OCI-LY1 (cell line): ENCODE data around the gene TTLL10.

Experiments
- H2AFZ ChIP-seq: fragments of 200-600 bp; sonication (generic), shearing (Covaris generic); 2 replicates; pipeline ENCODE4 v1.6.0; 2014; ENCODE audit warnings: antibody characterized with exemption, mild to moderate bottlenecking, low read length
- H3F3A ChIP-seq: fragments of 200-600 bp; sonication (generic), shearing (Covaris generic); 2 replicates; pipeline ENCODE4 v1.6.0; 2014; ENCODE audit warnings: mild to moderate bottlenecking, antibody characterized with exemption, low read length, moderate library complexity; ENCODE audit not compliant: insufficient read depth
- H3K27ac ChIP-seq: fragments of 200-600 bp; sonication (generic); 2 replicates; pipeline ENCODE4 v1.5.1; 2014; ENCODE audit warnings: low read length, mixed run types, mild to moderate bottlenecking, low read depth; ENCODE audit not compliant: poor library complexity, severe bottlenecking
- H3K27me3 ChIP-seq: fragments of 200-600 bp; sonication (generic); 2 replicates; pipeline ENCODE4 v1.6.0; 2014; ENCODE audit warnings: antibody characterized with exemption, mild to moderate bottlenecking, low read length, moderate library complexity; ENCODE audit not compliant: insufficient read depth
- H3K36me3 ChIP-seq: fragments of 200-600 bp; sonication (generic); 2 replicates; pipeline ENCODE4 v1.6.1; 2014; ENCODE audit warnings: mild to moderate bottlenecking, antibody characterized with exemption, low read length, moderate library complexity, mixed read lengths; ENCODE audit not compliant: insufficient read depth
- H3K4me1 ChIP-seq: fragments of 200-600 bp; sonication (generic); 2 replicates; pipeline ENCODE4 v1.5.1; 2014; ENCODE audit warnings: mild to moderate bottlenecking, low read length, moderate library complexity; ENCODE audit not compliant: insufficient read depth, severe bottlenecking
- H3K4me2 ChIP-seq: fragments of 200-600 bp; sonication (generic), shearing (Covaris generic); 2 replicates; pipeline ENCODE4 v1.6.1; 2014; ENCODE audit warnings: low read length
- H3K4me3 ChIP-seq: fragments of 200-600 bp; sonication (generic); 2 replicates; pipeline ENCODE4 v1.5.1; 2014; ENCODE audit warnings: low read length, low read depth, mild to moderate bottlenecking, mixed read lengths; ENCODE audit not compliant: poor library complexity, severe bottlenecking
- H3K79me2 ChIP-seq: fragments of 200-600 bp; shearing (Covaris generic); 2 replicates; pipeline ENCODE4 v1.6.1; 2016; ENCODE audit warnings: mixed run types, low read length, mixed read lengths; ENCODE audit not compliant: insufficient read depth
- H3K9ac ChIP-seq: fragments of 200-600 bp; sonication (generic), shearing (Covaris generic); 2 replicates; pipeline ENCODE4 v1.6.1; 2014; ENCODE audit warnings: mild to moderate bottlenecking, low read length, mixed read lengths
- H3K9me2 ChIP-seq: fragments of 200-600 bp; sonication (generic), shearing (Covaris generic); 2 replicates; pipeline ENCODE4 v1.6.1; 2014; ENCODE audit warnings: low read depth, mild to moderate bottlenecking, low read length, mixed read lengths
- H3K9me3 ChIP-seq: fragments of 200-600 bp; shearing (Covaris generic); 2 replicates; pipeline ENCODE4 v1.6.1; 2014; ENCODE audit warnings: low read length, mixed read lengths
- H4K20me1 ChIP-seq: fragments of 200-600 bp; sonication (generic), shearing (Covaris generic); 2 replicates; pipeline ENCODE4 v1.6.0; 2016; ENCODE audit warnings: mild to moderate bottlenecking, low read length; ENCODE audit not compliant: insufficient read depth
- EZH2 ChIP-seq: fragments of 200-600 bp; sonication (generic), shearing (Covaris generic); IDR thresholded peaks from 2 replicates; pipeline ENCODE4 v1.8.0; 2017; ENCODE audit warnings: borderline replicate concordance, mixed run types, mild to moderate bottlenecking, antibody characterized with exemption, low read length, moderate library complexity, mixed read lengths
- TF ChIP-seq, protein P1 (sequence below): fragments of 200-600 bp; sonication (generic), shearing (Covaris generic); IDR thresholded peaks from 2 replicates; pipeline ENCODE4 v1.5.1; 2017; ENCODE audit warnings: mild to moderate bottlenecking, antibody characterized with exemption, low read length, moderate library complexity, mixed read lengths

The TTLL10 gene

DNA sequence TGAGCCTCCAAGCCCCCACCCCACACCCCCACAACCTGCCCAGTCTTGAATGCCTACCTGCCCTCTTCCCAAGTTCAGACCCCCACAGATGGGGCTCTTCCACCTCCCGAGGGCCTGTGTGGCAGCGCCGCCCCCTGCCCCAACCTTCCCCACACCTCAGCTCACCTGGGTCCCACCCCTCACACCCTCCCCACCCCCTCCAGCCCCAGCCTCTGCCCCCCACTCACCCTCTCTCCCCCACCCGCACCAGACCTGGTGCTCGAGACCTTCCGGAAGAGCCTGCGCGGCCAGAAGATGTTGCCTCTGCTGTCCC is 23.5 kb downstream of the TTLL10 start:
- Histone ChIP-seq H3F3A (no peaks in the 10 kb centered on the region), H3K4me3 (no peak overlapping the region), H3K9me3 (peaks cover 4% of the 10 kb centered on the region; the same call in 1 of the 2 replicates), H3K9ac (no peak overlapping the region), H3K4me1 (no peaks in the 10 kb centered on the region), H3K4me2 (no peak overlapping the region), H3K36me3 (no peaks in the 10 kb centered on the region), H3K79me2 (no peaks in the 10 kb centered on the region), H3K9me2 (no peaks in the 10 kb centered on the region), H4K20me1 (no peaks in the 10 kb centered on the region), H3K27ac (no peak overlapping the region), H2AFZ (no peak overlapping the region), H3K27me3 (peaks cover 12% of the 10 kb centered on the region)
- TF ChIP-seq, protein P1, sequence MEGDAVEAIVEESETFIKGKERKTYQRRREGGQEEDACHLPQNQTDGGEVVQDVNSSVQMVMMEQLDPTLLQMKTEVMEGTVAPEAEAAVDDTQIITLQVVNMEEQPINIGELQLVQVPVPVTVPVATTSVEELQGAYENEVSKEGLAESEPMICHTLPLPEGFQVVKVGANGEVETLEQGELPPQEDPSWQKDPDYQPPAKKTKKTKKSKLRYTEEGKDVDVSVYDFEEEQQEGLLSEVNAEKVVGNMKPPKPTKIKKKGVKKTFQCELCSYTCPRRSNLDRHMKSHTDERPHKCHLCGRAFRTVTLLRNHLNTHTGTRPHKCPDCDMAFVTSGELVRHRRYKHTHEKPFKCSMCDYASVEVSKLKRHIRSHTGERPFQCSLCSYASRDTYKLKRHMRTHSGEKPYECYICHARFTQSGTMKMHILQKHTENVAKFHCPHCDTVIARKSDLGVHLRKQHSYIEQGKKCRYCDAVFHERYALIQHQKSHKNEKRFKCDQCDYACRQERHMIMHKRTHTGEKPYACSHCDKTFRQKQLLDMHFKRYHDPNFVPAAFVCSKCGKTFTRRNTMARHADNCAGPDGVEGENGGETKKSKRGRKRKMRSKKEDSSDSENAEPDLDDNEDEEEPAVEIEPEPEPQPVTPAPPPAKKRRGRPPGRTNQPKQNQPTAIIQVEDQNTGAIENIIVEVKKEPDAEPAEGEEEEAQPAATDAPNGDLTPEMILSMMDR, result no peak

DNA sequence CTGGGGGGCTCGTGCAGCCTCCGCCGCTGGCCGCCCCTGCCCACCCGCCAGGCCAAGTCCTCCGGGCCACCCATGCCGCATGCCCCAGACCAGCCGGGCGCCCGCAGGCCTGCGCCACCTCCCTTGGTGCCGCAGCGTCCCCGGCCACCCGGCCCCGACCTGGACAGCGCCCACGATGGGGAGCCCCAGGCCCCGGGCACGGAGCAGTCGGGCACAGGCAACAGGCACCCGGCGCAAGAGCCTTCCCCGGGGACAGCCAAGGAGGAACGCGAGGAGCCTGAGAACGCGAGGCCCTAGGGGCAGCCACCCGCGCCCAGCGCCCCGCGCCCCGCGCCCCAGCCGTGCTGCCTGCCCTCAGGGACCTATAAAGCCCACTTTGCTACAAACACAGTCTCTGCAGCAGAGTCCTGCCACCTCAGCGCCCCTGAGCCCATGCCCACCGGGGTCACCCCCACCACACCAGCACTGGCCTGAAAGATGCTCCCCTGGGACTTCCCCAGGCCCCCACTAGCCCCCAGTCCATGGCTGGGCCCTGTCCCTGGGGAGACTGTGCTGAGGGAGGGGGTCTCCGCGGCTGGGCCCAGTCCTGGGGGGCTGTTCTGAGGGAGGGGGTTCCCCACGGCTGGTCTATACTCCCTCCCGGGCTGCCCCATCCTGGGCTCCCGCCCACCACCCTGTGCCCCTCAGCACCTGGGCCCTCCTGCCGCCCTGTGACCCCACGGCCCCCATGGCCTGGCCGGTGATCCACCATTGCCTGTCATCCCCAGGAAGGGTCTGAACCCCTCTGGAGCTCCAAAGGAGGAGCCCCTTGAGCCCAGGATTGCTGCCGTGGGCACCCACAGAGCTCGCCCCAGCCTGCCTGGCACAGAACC is 24.1 kb downstream of the TTLL10 start:
- H3K27ac ChIP-seq, result no peak overlapping the region
- H2AFZ ChIP-seq, result no peak overlapping the region
- peaks cover 4% of the 10 kb centered on the region; the same call in 1 of the 2 replicates for H3K9me3 ChIP-seq
- H3K4me1 ChIP-seq, result no peaks in the 10 kb centered on the region
- no peak overlapping the region for H3K4me3 ChIP-seq
- no peak for TF ChIP-seq EZH2
- TF ChIP-seq, protein P1, result no peak
- H3K79me2 ChIP-seq, result no peaks in the 10 kb centered on the region
- H3F3A ChIP-seq, result no peaks in the 10 kb centered on the region
- no peak overlapping the region for H3K4me2 ChIP-seq
- peaks cover 12% of the 10 kb centered on the region for H3K27me3 ChIP-seq
- no peaks in the 10 kb centered on the region for H4K20me1 ChIP-seq
- no peak overlapping the region for H3K9ac ChIP-seq
- H3K9me2 ChIP-seq, result no peaks in the 10 kb centered on the region
- no peaks in the 10 kb centered on the region for H3K36me3 ChIP-seq

DNA sequence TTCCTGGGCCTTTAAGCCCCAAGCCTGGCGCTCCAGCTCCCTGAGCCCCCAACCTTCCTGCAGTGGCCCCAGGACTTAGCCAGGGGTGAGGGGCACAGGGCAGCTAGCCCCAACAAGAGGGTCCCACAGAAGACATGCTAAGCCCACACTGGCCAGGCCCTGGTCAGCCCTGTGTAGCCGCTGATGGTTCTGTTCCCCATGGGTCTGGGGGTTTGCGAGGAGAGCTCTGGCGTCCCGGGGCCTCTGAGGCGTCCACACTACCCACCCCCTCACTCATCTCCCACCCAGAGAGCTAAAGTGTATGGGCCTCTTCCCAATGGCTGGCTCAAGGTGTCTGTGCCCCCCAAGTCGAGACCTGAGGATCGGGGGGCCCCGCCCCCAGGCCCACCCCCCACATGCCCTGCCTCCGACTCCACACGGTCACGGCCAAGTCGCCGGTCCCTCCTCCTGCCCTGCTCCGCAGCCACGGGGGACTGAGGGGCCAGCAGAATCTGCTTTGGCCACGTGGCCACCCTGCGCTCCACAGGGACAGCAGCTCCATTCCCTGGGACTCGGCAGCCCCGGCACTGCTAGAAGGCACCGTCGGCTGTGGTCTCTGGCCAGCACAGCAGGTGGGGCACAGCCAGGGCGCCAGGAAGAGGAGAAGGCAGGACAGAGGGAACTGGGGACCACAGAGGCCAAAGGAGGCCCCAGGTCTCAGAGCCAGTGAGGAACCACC is 24.9 kb downstream of the TTLL10 start:
- TF ChIP-seq EZH2, result no peak
- TF ChIP-seq, protein P1, result no peak
- Histone ChIP-seq H3K27ac (no peak overlapping the region), H4K20me1 (no peaks in the 10 kb centered on the region), H3K27me3 (peaks cover 12% of the 10 kb centered on the region), H3K9me3 (peaks cover 4% of the 10 kb centered on the region; the same call in 1 of the 2 replicates), H3K79me2 (no peaks in the 10 kb centered on the region), H3K9ac (no peak overlapping the region), H3K4me3 (no peak overlapping the region), H3K4me1 (no peaks in the 10 kb centered on the region), H3F3A (no peaks in the 10 kb centered on the region), H3K36me3 (no peaks in the 10 kb centered on the region), H3K4me2 (no peak overlapping the region), H3K9me2 (no peaks in the 10 kb centered on the region), H2AFZ (no peak overlapping the region)
